HFF-Myc (cell line): ENCODE data around the gene RIOK1.
"Not testable (repeated sequence)": the region's sequence is repeated elsewhere in the genome, so short reads cannot be mapped to it uniquely, and the experiment has no call there.

ENCODE experiments used
- DNase-seq: peaks from one replicate; pipeline ENCODE4 v3.0.0-alpha.2; 2011; ENCODE audit warnings: low read depth; ENCODE audit errors: extremely low read depth
- H3K4me3 ChIP-seq: replicated peaks from 2 replicates; pipeline ENCODE4 v1.5.1; 2011; ENCODE audit warnings: low read depth, mild to moderate bottlenecking, control low read depth, low read length
- TF ChIP-seq, protein P1 (sequence below): IDR thresholded peaks from 2 replicates; pipeline ENCODE4 v1.5.1; 2012; ENCODE audit warnings: mild to moderate bottlenecking, low read depth, low read length, control low read depth; ENCODE audit errors: missing control alignments

RIOK1 gene

GRCh38 chr6:7448232-7448631 is 58.6 kb downstream of the RIOK1 start:
- H3K4me3 ChIP-seq = no peak overlapping the region
- TF ChIP-seq, protein P1, sequence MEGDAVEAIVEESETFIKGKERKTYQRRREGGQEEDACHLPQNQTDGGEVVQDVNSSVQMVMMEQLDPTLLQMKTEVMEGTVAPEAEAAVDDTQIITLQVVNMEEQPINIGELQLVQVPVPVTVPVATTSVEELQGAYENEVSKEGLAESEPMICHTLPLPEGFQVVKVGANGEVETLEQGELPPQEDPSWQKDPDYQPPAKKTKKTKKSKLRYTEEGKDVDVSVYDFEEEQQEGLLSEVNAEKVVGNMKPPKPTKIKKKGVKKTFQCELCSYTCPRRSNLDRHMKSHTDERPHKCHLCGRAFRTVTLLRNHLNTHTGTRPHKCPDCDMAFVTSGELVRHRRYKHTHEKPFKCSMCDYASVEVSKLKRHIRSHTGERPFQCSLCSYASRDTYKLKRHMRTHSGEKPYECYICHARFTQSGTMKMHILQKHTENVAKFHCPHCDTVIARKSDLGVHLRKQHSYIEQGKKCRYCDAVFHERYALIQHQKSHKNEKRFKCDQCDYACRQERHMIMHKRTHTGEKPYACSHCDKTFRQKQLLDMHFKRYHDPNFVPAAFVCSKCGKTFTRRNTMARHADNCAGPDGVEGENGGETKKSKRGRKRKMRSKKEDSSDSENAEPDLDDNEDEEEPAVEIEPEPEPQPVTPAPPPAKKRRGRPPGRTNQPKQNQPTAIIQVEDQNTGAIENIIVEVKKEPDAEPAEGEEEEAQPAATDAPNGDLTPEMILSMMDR = no peak
- no peak for DNase-seq

DNA sequence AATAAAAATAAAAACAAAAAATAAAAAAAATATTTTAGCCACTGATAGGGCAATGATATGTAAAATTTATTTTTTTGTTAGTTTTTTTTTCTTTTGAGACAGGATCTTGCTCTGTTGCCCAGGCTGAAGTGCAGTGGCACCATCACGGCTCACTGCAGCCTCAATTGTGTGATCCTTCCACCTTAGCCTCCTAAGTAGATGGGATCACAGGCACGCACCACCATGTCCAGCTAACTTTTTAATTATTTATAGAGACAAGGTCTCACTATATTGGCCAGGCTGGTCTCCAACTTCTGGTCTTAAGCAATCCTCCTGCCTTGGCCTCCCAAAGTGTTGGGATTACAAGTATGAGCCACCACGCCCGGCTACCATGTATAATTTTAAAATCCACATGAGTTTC is 59.4 kb downstream of the RIOK1 start:
- H3K4me3 ChIP-seq = no peak overlapping the region
- DNase-seq = no peak
- TF ChIP-seq, protein P1 = no peak

GRCh38 chr6:7451326-7451725 is 61.7 kb downstream of the RIOK1 start:
- TF ChIP-seq, protein P1 = no peak
- DNase-seq = no peak
- H3K4me3 ChIP-seq = no peak overlapping the region

- TF ChIP-seq, protein P1 = no peak
- DNase-seq = no peak
- H3K4me3 ChIP-seq = no peak overlapping the region
Measured at GRCh38 chr6:7452898-7453297, 63.3 kb downstream of the RIOK1 start.

DNA sequence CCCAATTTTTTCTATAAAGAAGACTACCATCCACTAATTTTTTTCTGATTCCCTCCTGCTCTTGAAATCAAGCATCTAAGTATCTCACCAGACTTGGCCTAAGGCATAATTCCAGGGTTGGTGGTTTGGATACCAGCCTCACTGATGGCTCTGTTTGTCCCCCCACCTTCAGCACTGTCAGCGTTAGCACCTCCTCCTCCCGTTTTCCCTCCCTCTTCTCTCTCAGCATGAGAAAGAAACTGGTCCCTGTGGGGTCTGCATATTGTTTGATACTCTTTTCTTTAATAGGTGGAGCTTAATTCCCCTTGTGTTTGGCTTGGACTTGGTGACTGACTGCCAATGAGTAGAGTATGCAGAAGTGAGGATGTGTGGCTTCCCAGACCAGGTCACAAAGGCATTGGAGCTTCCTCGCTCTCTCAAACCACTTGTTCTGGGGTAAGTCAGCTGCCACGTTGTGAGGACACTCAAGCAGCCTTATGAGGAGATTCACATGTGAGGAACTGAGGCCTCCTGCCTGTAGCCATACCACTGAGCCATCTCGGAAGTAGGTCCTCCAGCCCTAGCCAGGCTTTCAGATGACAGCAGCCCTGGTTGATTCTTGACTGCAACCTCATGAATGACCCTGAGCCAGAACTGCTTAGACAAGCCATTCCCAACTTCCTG is 65.2 kb downstream of the RIOK1 start:
- no peak for DNase-seq
- TF ChIP-seq, protein P1 = no peak
- no peak overlapping the region for H3K4me3 ChIP-seq

GRCh38 chr6:7456302-7456701 is 66.7 kb downstream of the RIOK1 start:
- not testable (repeated sequence) for DNase-seq, H3K4me3 ChIP-seq

DNA sequence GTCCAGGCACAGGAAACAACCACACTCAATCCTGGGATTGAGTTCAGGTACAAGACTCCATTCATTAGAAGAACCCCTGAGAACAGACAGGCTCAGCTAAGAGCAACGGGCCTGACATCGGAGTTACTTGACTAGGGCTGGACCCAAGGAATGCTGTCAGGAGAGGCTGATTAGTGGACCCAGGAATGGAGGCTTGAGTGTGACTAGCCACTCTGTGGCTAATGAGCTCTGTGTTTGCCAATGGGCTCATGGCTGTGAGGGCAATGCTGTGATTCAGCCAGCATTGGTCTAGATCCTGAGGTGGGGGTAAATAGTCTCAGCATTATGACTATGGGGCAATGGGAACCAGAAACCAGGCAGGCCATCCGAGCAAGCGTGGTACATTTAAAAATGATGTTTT is 71.8 kb downstream of the RIOK1 start:
- TF ChIP-seq, protein P1 = no peak
- no peak for DNase-seq
- H3K4me3 ChIP-seq = no peak overlapping the region
